Psoas muscle (tissue), 8 donors: ENCODE measurements around the gene CMYA5. TPM values are rescaled to one million over a fixed set of nuclear protein-coding genes. Genes with fewer than 3 reads are reported as not detected.

ENCODE experiments used
- ATAC-seq, 4 donors: fragments of 200-7000 bp; cut with Tn5 transposase; one replicate each; pipeline ENCODE4 v1.9.1; 2020; ENCODE audit warnings: moderate library complexity in 3 of 4, mild to moderate bottlenecking in 2 of 4
- DNase-seq, 2 donors: peaks; one replicate each; pipeline ENCODE4 v3.0.0-alpha.2; 2020
- H3K27ac ChIP-seq: fragments of 200-600 bp; one replicate; pipeline ENCODE4 v1.8.0; 2022
- H3K27me3 ChIP-seq, 3 donors: fragments of 200-600 bp in 1 of 3; one replicate each; pipeline versions ENCODE4 v1.6.1 to v1.8.0; 2013 to 2022; ENCODE audit warnings: low read length in 2 of 3, mild to moderate bottlenecking in 2 of 3, moderate library complexity in 1 of 3; ENCODE audit not compliant: insufficient read depth in 3 of 3
- H3K36me3 ChIP-seq, 2 donors: fragments of 200-600 bp in 1 of 2; one replicate each; pipeline versions ENCODE4 v1.6.1 to v1.8.0; 2013 to 2022; ENCODE audit warnings: low read depth in 1 of 2, mild to moderate bottlenecking in 1 of 2, moderate library complexity in 1 of 2; ENCODE audit not compliant: insufficient read depth in 1 of 2
- H3K4me1 ChIP-seq: fragments of 200-600 bp; one replicate; pipeline ENCODE4 v1.8.0; 2022
- H3K4me3 ChIP-seq: fragments of 200-600 bp; one replicate; pipeline ENCODE4 v1.8.0; 2022; ENCODE audit warnings: mild to moderate bottlenecking
- H3K9me3 ChIP-seq: fragments of 200-600 bp; one replicate; pipeline ENCODE4 v1.8.0; 2022
- WGBS, 3 donors: extraction: QIAGEN DNeasy Blood & Tissue Kit; methylation state at CpG; one replicate each; pipeline versions ENCODE4 v1.1.6 to v1.1.7; 2013; 5-methylcytosine and 5-hydroxymethylcytosine counted together
- intact Hi-C, 2 donors: fragments of 100-400 bp; cut with DNase I; formaldehyde crosslinking; loops; one replicate each; pipeline versions ENCODE4 v1.11.0 to v1.14.2; 2022
- polyA plus RNA-seq, 3 donors: library from polyadenylated mRNA; stranded (reverse); fragments of 200-250 nt; gene quantifications; one replicate each; pipeline ENCODE4 v1.2.3, GENCODE V29; 2013
- total RNA-seq, 4 donors: library from RNA; stranded (reverse); fragmentation: NEBNext Ultra II Directional in 2 of 4; extraction: Animal tissue kit (Norgen Biotek cat#: 25700) in 2 of 4; gene quantifications; one replicate each; pipeline versions ENCODE4 v1.2.1 to v1.2.4, GENCODE V29; 2021 to 2023
- TF ChIP-seq, protein P1 (sequence below): fragments of 200-600 bp; IDR thresholded peaks from one replicate; pipeline ENCODE4 v1.8.0; 2022; ENCODE audit warnings: antibody characterized with exemption
- donor health status: healthy with polysubstance abuse.
- donor health status: DM: no; HTN: no; CAD: no; lungs with moderate emphysema.
- donor health status: Bipolar disorder and iron deficiency.
- donor health status: healthy.
- donor health status: DM: yes; HTN: yes; CAD: no.
- donor health status: DM: no; HTN: no; CAD: no.
- donor health status: DM: no; HTN: no; CAD: no.
- donor health status: DM: yes; HTN: yes; CAD: no.

The CMYA5 gene
- total and polyA plus RNA-seq, 7 donors: 290 to 1,472 (median 1,216) TPM

DNA sequence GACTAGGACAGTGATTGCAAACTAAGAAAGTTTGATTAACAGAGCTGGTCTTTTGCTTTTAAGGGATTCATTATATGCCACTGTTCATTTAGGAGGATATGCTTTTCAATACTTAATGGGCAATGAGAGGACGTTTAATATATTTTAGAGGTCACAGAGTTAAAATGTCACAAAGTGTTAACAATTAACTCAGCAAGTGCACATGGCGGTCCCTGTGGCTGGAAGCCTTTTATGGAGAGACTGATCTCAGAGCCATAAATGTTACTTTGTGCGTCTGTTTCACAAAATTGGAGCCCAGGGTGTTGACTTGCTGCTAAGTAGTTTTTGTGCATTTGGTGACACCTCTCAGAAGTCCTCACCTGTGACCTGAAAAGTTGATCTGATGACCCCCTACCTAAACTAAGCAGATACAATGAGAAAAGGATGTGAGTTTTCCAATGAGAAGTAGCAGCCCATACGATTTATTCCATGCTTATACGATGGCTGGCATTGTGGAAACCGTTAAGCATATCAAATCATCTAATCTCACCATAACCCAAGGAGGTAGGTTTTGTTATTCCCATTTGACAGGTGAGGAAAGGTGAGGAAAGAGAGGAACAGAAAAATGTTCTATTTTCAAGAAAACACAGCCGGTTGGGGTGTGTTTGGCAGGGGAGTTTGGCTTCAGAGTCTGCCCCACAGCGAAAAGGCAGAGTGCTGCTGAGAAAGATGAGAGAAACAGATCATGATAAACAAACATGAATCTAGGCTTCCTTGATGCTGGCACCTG, 64.4 kb downstream of the CMYA5 start:
- Histone ChIP-seq H3K4me1 (peaks cover 3% of the 10 kb centered on the region), H3K27ac (no peak overlapping the region), H3K27me3 (no peaks in the 10 kb centered on the region), H3K9me3 (no peaks in the 10 kb centered on the region), H3K4me3 (no peak overlapping the region), H3K36me3 (peaks cover 0 to 97% of the 10 kb centered on the region in 2 donors)
- DNase-seq (no peak), ATAC-seq (no peak)
- 77 to 82% (median 80%) methylated on average over 8 of the region's 8 CpGs for WGBS, 3 donors
- TF ChIP-seq, protein P1, sequence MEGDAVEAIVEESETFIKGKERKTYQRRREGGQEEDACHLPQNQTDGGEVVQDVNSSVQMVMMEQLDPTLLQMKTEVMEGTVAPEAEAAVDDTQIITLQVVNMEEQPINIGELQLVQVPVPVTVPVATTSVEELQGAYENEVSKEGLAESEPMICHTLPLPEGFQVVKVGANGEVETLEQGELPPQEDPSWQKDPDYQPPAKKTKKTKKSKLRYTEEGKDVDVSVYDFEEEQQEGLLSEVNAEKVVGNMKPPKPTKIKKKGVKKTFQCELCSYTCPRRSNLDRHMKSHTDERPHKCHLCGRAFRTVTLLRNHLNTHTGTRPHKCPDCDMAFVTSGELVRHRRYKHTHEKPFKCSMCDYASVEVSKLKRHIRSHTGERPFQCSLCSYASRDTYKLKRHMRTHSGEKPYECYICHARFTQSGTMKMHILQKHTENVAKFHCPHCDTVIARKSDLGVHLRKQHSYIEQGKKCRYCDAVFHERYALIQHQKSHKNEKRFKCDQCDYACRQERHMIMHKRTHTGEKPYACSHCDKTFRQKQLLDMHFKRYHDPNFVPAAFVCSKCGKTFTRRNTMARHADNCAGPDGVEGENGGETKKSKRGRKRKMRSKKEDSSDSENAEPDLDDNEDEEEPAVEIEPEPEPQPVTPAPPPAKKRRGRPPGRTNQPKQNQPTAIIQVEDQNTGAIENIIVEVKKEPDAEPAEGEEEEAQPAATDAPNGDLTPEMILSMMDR: no peak
- intact Hi-C loops: no loop called here

DNA sequence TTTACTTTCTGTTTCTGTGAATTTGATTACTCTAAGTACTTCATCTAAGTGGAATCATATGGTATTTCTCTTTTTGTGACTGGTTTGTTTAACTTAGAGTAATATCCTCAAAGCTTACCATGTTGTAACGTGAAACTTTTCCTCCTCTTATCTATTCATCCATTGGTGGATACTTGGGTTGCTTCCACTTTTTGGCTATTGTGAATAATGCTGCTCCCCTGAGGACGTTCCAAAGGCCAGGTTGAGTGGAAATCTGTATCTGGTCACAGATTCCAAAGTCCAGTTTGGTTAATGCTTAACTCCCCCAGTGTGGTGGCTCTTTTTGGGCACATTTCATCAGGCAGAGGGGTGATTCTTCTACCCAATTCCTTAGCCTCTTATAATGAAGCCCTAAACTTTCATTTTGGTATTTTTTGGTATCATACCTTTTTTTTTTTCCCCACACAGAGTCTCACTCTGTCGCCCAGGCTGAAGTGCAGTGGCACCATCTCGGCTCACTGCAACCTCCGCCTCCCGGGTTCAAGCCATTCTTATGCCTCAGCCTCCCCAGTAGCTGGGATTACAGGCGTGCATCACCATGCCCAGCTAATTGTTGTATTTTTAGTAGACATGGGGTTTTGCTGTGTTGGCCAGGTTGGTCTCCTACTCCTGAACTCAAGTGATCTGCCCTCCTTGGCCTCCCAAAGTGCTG, 65.4 kb downstream of the CMYA5 start:
- Histone ChIP-seq H3K36me3 (peaks cover 0 to 97% of the 10 kb centered on the region in 2 donors), H3K27me3 (no peaks in the 10 kb centered on the region), H3K9me3 (no peaks in the 10 kb centered on the region), H3K4me1 (peaks cover 6% of the 10 kb centered on the region), H3K4me3 (no peak overlapping the region), H3K27ac (no peak overlapping the region)
- intact Hi-C loops: no loop called here
- no peak for DNase-seq
- no peak for ATAC-seq
- TF ChIP-seq, protein P1: no peak
- 89 to 92% (median 91%) methylated on average over 7 of the region's 7 CpGs for WGBS, 3 donors

DNA sequence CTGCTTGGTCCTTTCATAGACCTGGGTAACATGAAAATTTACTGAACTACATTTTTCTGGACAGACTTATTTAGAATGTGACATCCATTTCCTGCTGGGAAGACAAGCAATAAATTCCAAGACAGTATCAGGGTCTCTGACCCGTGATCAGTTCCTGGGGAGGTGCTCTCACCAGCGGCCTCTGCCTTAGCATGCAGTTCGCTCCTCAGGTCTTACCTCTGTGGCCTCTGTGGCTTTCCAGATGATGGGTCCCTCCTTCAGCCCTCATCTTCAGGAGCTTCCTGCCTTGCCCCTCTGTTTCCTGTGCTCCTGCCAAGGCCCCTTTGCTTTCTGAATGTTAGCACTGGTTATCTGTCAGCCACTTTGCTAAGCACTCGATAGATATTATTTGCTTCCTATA, 66.4 kb downstream of the CMYA5 start:
- H3K4me3 ChIP-seq: no peak overlapping the region
- H3K27ac ChIP-seq: no peak overlapping the region
- DNase-seq: no peak
- H3K4me1 ChIP-seq: peaks cover 6% of the 10 kb centered on the region
- H3K9me3 ChIP-seq: no peaks in the 10 kb centered on the region
- H3K36me3 ChIP-seq: peaks cover 3 to 97% of the 10 kb centered on the region in 2 donors
- no peaks in the 10 kb centered on the region for H3K27me3 ChIP-seq
- TF ChIP-seq, protein P1: no peak
- intact Hi-C loops: no loop called here
- 69 to 77% (median 75%) methylated on average over 4 of the region's 4 CpGs for WGBS, 3 donors
- ATAC-seq: no peak

- H3K36me3 ChIP-seq: peaks cover 5 to 97% of the 10 kb centered on the region in 2 donors
- H3K4me1 ChIP-seq: peaks cover 6% of the 10 kb centered on the region
- H3K4me3 ChIP-seq: no peak overlapping the region
- TF ChIP-seq, protein P1: no peak
- peak in 1 of 2 donors; percentile 30 for DNase-seq
- peak; percentile 74 to 90 (median 84) for ATAC-seq
- WGBS, 3 donors: 72 to 75% (median 72%) methylated on average over 2 of the region's 2 CpGs
- intact Hi-C loops: no loop called here
- peak overlapping the region; percentile 74 for H3K27ac ChIP-seq
- no peaks in the 10 kb centered on the region for H3K27me3 ChIP-seq
- no peaks in the 10 kb centered on the region for H3K9me3 ChIP-seq
These were observed 69.8 kb downstream of the CMYA5 start for GRCh38 chr5:79759436-79759835.
